GM19240 (cell line): ENCODE data around the gene ZNF414.
"Not testable (repeated sequence)": the region's sequence is repeated elsewhere in the genome, so short reads cannot be mapped to it uniquely, and the experiment has no call there.

ENCODE experiments used
- DNase-seq: peaks from one replicate; pipeline ENCODE4 v3.0.0; 2011; ENCODE audit warnings: low spot score; ENCODE audit not compliant: insufficient read length

Gene ZNF414

GRCh38 chr19:8518536-8518935 is 4.6 kb upstream of the ZNF414 start:
- no peak for DNase-seq

- no peak for DNase-seq
These were observed 3.8 kb upstream of the ZNF414 start for GRCh38 chr19:8517551-8518442.

GRCh38 chr19:8515317-8515716 is 1.4 kb upstream of the ZNF414 start:
- DNase-seq: no peak

- not testable (repeated sequence) for DNase-seq
These were observed 590 bp upstream of the ZNF414 start for GRCh38 chr19:8514505-8515009.

GRCh38 chr19:8513036-8513686 is 806 bp downstream of the ZNF414 start:
- DNase-seq: no peak

- no peak for DNase-seq
These were observed 1.6 kb downstream of the ZNF414 start for GRCh38 chr19:8512115-8512967.

GRCh38 chr19:8511573-8512101 is 2.3 kb downstream of the ZNF414 start:
- DNase-seq: no peak

GRCh38 chr19:8510589-8511115 is 3.3 kb downstream of the ZNF414 start:
- DNase-seq: no peak

- DNase-seq: no peak
These were observed 7.5 kb downstream of the ZNF414 start for GRCh38 chr19:8506402-8506957.

- peak; percentile 88 for DNase-seq
These were observed 8.1 kb downstream of the ZNF414 start for GRCh38 chr19:8505680-8506401.

GRCh38 chr19:8504919-8505318 is 9.0 kb downstream of the ZNF414 start:
- no peak for DNase-seq

GRCh38 chr19:8504171-8504570 is 9.8 kb downstream of the ZNF414 start:
- DNase-seq: no peak

GRCh38 chr19:8503510-8503909 is 10.5 kb downstream of the ZNF414 start:
- no peak for DNase-seq

GRCh38 chr19:8501981-8502380 is 12.0 kb downstream of the ZNF414 start:
- DNase-seq: no peak

GRCh38 chr19:8501516-8501915 is 12.5 kb downstream of the ZNF414 start:
- no peak for DNase-seq

GRCh38 chr19:8500158-8500557 is 13.8 kb downstream of the ZNF414 start:
- no peak for DNase-seq

GRCh38 chr19:8499048-8499833 is 14.7 kb downstream of the ZNF414 start:
- no peak for DNase-seq

- DNase-seq: no peak
These were observed 15.7 kb downstream of the ZNF414 start for GRCh38 chr19:8498295-8498694.

GRCh38 chr19:8494158-8494557 is 19.8 kb downstream of the ZNF414 start:
- DNase-seq: no peak
